SK-N-SH treated with all-trans-retinoic acid at 6 μM for 48 hours (cell line): ENCODE data around the gene LSAMP.

Experiments
- ATAC-seq: fragments of 200-7000 bp; cut with Tn5 transposase; 3 replicates; pipeline ENCODE4 v1.9.1; 2020; ENCODE audit warnings: mild to moderate bottlenecking, moderate library complexity
- ARNTL ChIP-seq: fragments of 450-650 bp; formaldehyde crosslinking; IDR thresholded peaks from 2 replicates; pipeline ENCODE4 v1.5.0; 2020; ENCODE audit warnings: low read depth, mild to moderate bottlenecking, moderate library complexity, borderline replicate concordance
- BACH2 ChIP-seq: fragments of 250-450 bp; sonication (Bioruptor Pico); IDR thresholded peaks from 2 replicates; pipeline ENCODE4 v1.9.0; 2021; ENCODE audit warnings: mild to moderate bottlenecking, borderline replicate concordance
- CSDC2 ChIP-seq: fragments of 250-450 bp; sonication (Bioruptor Pico); IDR thresholded peaks from 2 replicates; pipeline ENCODE4 v1.5.0; 2020; ENCODE audit warnings: mild to moderate bottlenecking, moderate library complexity
- CSRNP3 ChIP-seq: fragments of 250-450 bp; sonication (Bioruptor Pico); IDR thresholded peaks from 2 replicates; pipeline ENCODE4 v1.5.1; 2021; ENCODE audit warnings: mild to moderate bottlenecking, moderate library complexity
- GLIS3 ChIP-seq: fragments of 250-450 bp; sonication (Bioruptor Pico); IDR thresholded peaks from 2 replicates; pipeline ENCODE4 v1.5.0; 2020; ENCODE audit warnings: mild to moderate bottlenecking, moderate library complexity
- ISL1 ChIP-seq: fragments of 250-450 bp; sonication (Bioruptor Pico); IDR thresholded peaks from 2 replicates; pipeline ENCODE4 v2.1.2; 2022; ENCODE audit warnings: mild to moderate bottlenecking, moderate library complexity
- OSR1 ChIP-seq: fragments of 250-450 bp; sonication (Bioruptor Pico); IDR thresholded peaks from 2 replicates; pipeline ENCODE4 v1.8.0; 2022; ENCODE audit warnings: moderate library complexity, mild to moderate bottlenecking, inconsistent platforms
- PATZ1 ChIP-seq: fragments of 250-450 bp; sonication (Bioruptor Pico); IDR thresholded peaks from 2 replicates; pipeline ENCODE4 v1.8.0; 2020; ENCODE audit warnings: mild to moderate bottlenecking, moderate library complexity, borderline replicate concordance
- PPARA ChIP-seq: fragments of 250-450 bp; sonication (Bioruptor Pico); IDR thresholded peaks from 2 replicates; pipeline ENCODE4 v1.5.0; 2020; ENCODE audit warnings: mild to moderate bottlenecking, borderline replicate concordance
- RARB ChIP-seq: fragments of 250-450 bp; sonication (Bioruptor Pico); IDR thresholded peaks from 2 replicates; pipeline ENCODE4 v1.8.0; 2021; ENCODE audit warnings: mild to moderate bottlenecking, moderate library complexity
- SNAI2 ChIP-seq: fragments of 250-450 bp; sonication (Bioruptor Pico); IDR thresholded peaks from 2 replicates; pipeline ENCODE4 v1.5.0; 2020; ENCODE audit warnings: mild to moderate bottlenecking, moderate library complexity
- TCF4 ChIP-seq: fragments of 250-450 bp; sonication (Bioruptor Pico); IDR thresholded peaks from 2 replicates; pipeline ENCODE4 v1.8.0; 2021; ENCODE audit warnings: mild to moderate bottlenecking, moderate library complexity, borderline replicate concordance
- TOX ChIP-seq: fragments of 250-450 bp; sonication (Bioruptor Pico); IDR thresholded peaks from 2 replicates; pipeline ENCODE4 v1.8.0; 2021; ENCODE audit warnings: mild to moderate bottlenecking, moderate library complexity, borderline replicate concordance
- TSHZ2 ChIP-seq: fragments of 250-450 bp; sonication (Bioruptor Pico); IDR thresholded peaks from 2 replicates; pipeline ENCODE4 v1.5.0; 2020; ENCODE audit warnings: mild to moderate bottlenecking, moderate library complexity
- ZC3H10 ChIP-seq: fragments of 250-450 bp; sonication (Bioruptor Pico); IDR thresholded peaks from 2 replicates; pipeline ENCODE4 v1.5.1; 2021; ENCODE audit warnings: mild to moderate bottlenecking, moderate library complexity
- ZFP30 ChIP-seq: fragments of 450-650 bp; formaldehyde crosslinking; IDR thresholded peaks from 2 replicates; pipeline ENCODE4 v1.5.0; 2022; ENCODE audit warnings: mild to moderate bottlenecking, moderate library complexity
- ZNF565 ChIP-seq: fragments of 450-650 bp; formaldehyde crosslinking; conservative IDR thresholded peaks from 2 replicates; pipeline ENCODE4 v1.5.0; 2020; ENCODE audit warnings: low read depth, mild to moderate bottlenecking, moderate library complexity
- ZNF70 ChIP-seq: fragments of 450-650 bp; formaldehyde crosslinking; IDR thresholded peaks from 2 replicates; pipeline ENCODE4 v1.5.0; 2020; ENCODE audit warnings: mild to moderate bottlenecking, moderate library complexity
- ZNF8 ChIP-seq: fragments of 450-650 bp; formaldehyde crosslinking; IDR thresholded peaks from 2 replicates; pipeline ENCODE4 v1.5.0; 2020; ENCODE audit warnings: mild to moderate bottlenecking, moderate library complexity
- TF ChIP-seq, protein P1 (sequence below): fragments of 250-450 bp; sonication (Bioruptor Pico); IDR thresholded peaks from 2 replicates; pipeline ENCODE4 v1.8.0; 2021; ENCODE audit warnings: low read depth, mild to moderate bottlenecking, moderate library complexity, borderline replicate concordance
- TF ChIP-seq, protein P2 (sequence below): fragments of 250-450 bp; sonication (Bioruptor Pico); IDR thresholded peaks from 2 replicates; pipeline ENCODE4 v1.5.1; 2020; ENCODE audit warnings: low read depth, mild to moderate bottlenecking, moderate library complexity

The LSAMP gene

DNA sequence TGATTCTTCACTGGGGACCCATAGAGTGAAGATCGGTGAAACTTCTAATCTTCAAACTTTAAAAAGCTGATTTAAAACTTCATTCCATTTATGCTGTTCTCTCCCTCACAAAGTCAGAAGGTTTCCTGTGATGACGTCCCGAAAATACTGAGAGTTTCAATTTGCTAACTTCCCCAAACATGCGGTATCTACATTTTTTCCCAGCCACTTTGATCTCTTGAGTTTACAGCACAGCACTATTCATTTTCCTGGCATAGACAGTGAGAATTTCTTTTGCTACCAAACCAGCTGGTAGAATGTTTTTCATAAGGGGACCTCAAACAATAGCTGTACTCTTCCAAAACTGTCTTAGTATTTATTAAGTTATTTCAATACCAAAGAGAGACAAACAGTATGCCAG is 156.8 kb downstream of the LSAMP start:
- TF ChIP-seq GLIS3 (no peak), ISL1 (CRISPR knock-in tag) (no peak), CSDC2 (no peak), TCF4 (no peak), BACH2 (CRISPR knock-in tag) (no peak), ZC3H10 (CRISPR knock-in tag) (no peak), RARB (no peak), TOX (CRISPR knock-in tag) (no peak), TSHZ2 (CRISPR knock-in tag) (no peak), ARNTL (CRISPR knock-in tag) (no peak), CSRNP3 (CRISPR knock-in tag) (no peak), ZNF8 (CRISPR knock-in tag) (no peak)
- TF ChIP-seq, protein P1, sequence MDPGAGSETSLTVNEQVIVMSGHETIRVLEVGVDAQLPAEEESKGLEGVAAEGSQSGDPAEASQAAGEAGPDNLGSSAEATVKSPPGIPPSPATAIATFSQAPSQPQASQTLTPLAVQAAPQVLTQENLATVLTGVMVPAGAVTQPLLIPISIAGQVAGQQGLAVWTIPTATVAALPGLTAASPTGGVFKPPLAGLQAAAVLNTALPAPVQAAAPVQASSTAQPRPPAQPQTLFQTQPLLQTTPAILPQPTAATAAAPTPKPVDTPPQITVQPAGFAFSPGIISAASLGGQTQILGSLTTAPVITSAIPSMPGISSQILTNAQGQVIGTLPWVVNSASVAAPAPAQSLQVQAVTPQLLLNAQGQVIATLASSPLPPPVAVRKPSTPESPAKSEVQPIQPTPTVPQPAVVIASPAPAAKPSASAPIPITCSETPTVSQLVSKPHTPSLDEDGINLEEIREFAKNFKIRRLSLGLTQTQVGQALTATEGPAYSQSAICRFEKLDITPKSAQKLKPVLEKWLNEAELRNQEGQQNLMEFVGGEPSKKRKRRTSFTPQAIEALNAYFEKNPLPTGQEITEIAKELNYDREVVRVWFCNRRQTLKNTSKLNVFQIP (CRISPR knock-in tag): no peak
- ATAC-seq: no peak

GRCh38 chr3:116285781-116286421 is 159.4 kb downstream of the LSAMP start:
- no peak for ATAC-seq
- TF ChIP-seq ZC3H10 (CRISPR knock-in tag): no peak
- TF ChIP-seq, protein P1 (CRISPR knock-in tag): no peak
- TF ChIP-seq TOX (CRISPR knock-in tag): no peak
- no peak for TF ChIP-seq ZNF565 (CRISPR knock-in tag)
- TF ChIP-seq ARNTL (CRISPR knock-in tag): no peak
- TF ChIP-seq OSR1 (CRISPR knock-in tag): no peak
- no peak for TF ChIP-seq RARB
- no peak for TF ChIP-seq PPARA (CRISPR knock-in tag)
- no peak for TF ChIP-seq ZNF70 (CRISPR knock-in tag)

DNA sequence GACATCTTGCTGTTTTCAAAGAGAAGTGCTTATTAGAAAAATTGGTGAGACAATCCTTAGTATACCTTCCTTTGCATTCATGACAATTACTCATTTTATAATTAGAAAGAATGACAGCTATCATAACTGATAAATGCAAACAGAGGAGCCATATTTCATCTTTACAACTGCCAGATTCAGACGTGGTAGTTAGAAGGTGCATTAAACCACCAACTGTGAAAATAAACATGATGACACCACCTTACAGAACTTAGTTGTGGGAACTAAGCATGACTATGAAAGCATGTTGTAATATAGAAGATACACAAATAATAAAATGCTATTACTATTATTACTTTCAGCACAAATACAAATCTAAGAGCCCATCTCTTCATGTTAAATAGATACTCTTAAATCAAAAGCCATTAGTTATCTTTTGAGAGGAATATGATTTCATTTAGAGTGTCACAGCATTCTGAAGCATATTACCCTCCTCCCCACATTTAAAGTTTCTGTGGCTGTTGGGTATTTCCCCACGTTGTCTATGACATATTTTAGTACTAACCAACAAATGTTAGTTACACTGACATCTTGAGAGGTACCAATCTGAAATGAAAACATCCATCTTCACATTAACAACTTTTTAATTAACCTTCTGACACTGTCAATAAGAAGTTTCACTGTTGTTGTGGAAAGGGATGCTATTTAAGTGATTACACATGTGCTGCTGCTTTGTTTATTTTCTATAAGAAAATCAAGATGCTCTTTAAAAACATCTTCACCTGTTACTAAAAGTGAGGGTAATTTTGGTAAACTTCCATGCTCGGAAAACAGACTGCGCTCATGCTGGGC is 163.8 kb downstream of the LSAMP start:
- ATAC-seq: no peak
- TF ChIP-seq PATZ1 (CRISPR knock-in tag) (no peak), ZC3H10 (CRISPR knock-in tag) (no peak), BACH2 (CRISPR knock-in tag) (no peak), ZFP30 (no peak), CSRNP3 (CRISPR knock-in tag) (no peak), ARNTL (CRISPR knock-in tag) (no peak), ISL1 (CRISPR knock-in tag) (no peak), TOX (CRISPR knock-in tag) (no peak), OSR1 (CRISPR knock-in tag) (no peak), SNAI2 (CRISPR knock-in tag) (no peak), GLIS3 (no peak)
- TF ChIP-seq, protein P2, sequence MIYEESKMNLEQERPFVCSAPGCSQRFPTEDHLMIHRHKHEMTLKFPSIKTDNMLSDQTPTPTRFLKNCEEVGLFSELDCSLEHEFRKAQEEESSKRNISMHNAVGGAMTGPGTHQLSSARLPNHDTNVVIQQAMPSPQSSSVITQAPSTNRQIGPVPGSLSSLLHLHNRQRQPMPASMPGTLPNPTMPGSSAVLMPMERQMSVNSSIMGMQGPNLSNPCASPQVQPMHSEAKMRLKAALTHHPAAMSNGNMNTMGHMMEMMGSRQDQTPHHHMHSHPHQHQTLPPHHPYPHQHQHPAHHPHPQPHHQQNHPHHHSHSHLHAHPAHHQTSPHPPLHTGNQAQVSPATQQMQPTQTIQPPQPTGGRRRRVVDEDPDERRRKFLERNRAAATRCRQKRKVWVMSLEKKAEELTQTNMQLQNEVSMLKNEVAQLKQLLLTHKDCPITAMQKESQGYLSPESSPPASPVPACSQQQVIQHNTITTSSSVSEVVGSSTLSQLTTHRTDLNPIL (CRISPR knock-in tag): no peak
